Activated CD4-positive, alpha-beta T cell treated with anti-CD3 and anti-CD28 coated beads, Interleukin-2, amount 10 ng/mL, durations not matched to agents 7 days and 5 days (primary cell): ENCODE results near the gene BTN2A1. TPM values are rescaled to one million over a fixed set of nuclear protein-coding genes. Genes with fewer than 3 reads are reported as not detected.
A peak's percentile ranks its signal among the peaks of the same experiment; 100 is the strongest.
"Not testable (repeated sequence)": the region's sequence is repeated elsewhere in the genome, so short reads cannot be mapped to it uniquely, and the experiment has no call there.

ENCODE experiments used
- CTCF ChIA-PET: fragments of 350-600 bp; sonication (Branson Sonifier 250); formaldehyde crosslinking; loops from one replicate; lab custom pipeline; 2021; ENCODE audit warnings: antibody characterized with exemption; lab: Charles Lee
- POLR2A ChIA-PET: fragments of 350-600 bp; sonication (Branson Sonifier 250); formaldehyde crosslinking; loops from one replicate; lab custom pipeline; 2021; ENCODE audit warnings: antibody characterized with exemption; lab: Charles Lee
- DNase-seq: peaks from one replicate; pipeline ENCODE4 v3.0.0-alpha.2; 2020
- H3K27ac Mint-ChIP-seq: one replicate; pipeline ENCODE4 v1.8.0; 2021; ENCODE audit warnings: mild to moderate bottlenecking, moderate library complexity, mixed read lengths
- H3K27me3 Mint-ChIP-seq: one replicate; pipeline ENCODE4 v1.8.0; 2021; ENCODE audit warnings: mixed read lengths
- H3K36me3 Mint-ChIP-seq: one replicate; pipeline ENCODE4 v1.8.0; 2021; ENCODE audit warnings: low read depth, mixed read lengths
- H3K4me1 Mint-ChIP-seq: one replicate; pipeline ENCODE4 v1.8.0; 2021; ENCODE audit warnings: mixed read lengths
- H3K4me3 Mint-ChIP-seq: one replicate; pipeline ENCODE4 v1.8.0; 2021; ENCODE audit warnings: mild to moderate bottlenecking, moderate library complexity, mixed read lengths
- H3K9me3 Mint-ChIP-seq: one replicate; pipeline ENCODE4 v1.8.0; 2021; ENCODE audit warnings: mixed read lengths
- total RNA-seq, 2 experiments: library from RNA; stranded (reverse); gene quantifications; one replicate each; pipeline ENCODE4 v1.2.3, GENCODE V29; 2021

Gene BTN2A1
- total RNA-seq = 10 to 100 TPM; 33.7 to 34.3 TPM

DNA sequence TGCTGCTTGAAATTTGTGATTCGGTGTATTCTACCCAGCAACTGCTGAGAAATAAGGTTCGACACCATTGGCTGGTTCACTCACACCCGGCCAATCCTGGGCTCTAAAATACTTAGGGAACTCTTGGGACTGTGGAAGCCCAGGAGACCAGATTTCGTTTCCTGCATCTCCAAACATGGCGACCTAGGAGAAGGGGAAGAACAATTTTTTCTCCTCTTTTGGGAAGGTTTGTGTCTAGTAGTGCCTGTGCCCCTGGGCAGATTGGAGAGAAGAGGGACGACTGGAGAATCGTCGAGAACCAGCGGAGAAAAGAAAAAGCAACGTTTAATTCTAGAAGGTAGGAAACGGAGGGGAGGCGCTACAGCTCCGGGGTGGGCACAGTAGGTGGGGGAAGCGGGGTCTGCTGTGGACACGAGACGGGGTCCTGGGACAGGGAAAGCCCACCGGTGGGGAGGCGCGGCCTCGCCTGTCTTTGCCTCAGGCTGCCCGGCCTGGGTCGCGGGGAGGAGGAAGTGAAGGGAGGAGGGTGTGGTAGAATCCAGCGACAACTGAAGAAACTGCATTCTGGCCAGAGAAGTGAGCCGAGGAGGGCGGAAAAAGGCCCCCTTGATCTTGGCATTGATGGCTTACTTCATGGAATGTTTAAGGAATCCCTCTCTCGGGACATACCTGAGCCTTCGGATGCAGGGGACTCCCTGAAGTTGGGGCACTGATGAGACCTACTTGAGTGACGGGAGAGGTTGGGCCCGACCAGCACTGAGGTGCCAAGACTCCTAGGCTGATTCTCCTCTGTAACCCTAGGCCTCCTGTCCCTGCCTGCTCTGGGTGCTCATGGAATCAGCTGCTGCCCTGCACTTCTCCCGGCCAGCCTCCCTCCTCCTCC is at the start of gene BTN2A1:
TSS of gene BTN2A1 (plus strand) at position 150 of the 883 bp plus-strand sequence. CDS start at position 832, 682 bp downstream.
- DNase-seq = peak; percentile 85
- ChIA-PET CTCF (interaction anchor here (1.0 kb wide), 1 partner anchor 15 kb away, joined by 3 read pairs; no protein-coding TSS in a partner anchor), POLR2A (no interaction called here)
- no peaks in the 10 kb centered on the region for H3K9me3 Mint-ChIP-seq
- H3K27me3 Mint-ChIP-seq = no peaks in the 10 kb centered on the region
- peak within 1 kb of the TSS; percentile 97 for H3K27ac Mint-ChIP-seq
- peak within 1 kb of the TSS; percentile 99 for H3K4me3 Mint-ChIP-seq
- H3K4me1 Mint-ChIP-seq = peaks cover 53% of the 10 kb centered on the region
- H3K36me3 Mint-ChIP-seq = peaks cover 50% of the 10 kb centered on the region

DNA sequence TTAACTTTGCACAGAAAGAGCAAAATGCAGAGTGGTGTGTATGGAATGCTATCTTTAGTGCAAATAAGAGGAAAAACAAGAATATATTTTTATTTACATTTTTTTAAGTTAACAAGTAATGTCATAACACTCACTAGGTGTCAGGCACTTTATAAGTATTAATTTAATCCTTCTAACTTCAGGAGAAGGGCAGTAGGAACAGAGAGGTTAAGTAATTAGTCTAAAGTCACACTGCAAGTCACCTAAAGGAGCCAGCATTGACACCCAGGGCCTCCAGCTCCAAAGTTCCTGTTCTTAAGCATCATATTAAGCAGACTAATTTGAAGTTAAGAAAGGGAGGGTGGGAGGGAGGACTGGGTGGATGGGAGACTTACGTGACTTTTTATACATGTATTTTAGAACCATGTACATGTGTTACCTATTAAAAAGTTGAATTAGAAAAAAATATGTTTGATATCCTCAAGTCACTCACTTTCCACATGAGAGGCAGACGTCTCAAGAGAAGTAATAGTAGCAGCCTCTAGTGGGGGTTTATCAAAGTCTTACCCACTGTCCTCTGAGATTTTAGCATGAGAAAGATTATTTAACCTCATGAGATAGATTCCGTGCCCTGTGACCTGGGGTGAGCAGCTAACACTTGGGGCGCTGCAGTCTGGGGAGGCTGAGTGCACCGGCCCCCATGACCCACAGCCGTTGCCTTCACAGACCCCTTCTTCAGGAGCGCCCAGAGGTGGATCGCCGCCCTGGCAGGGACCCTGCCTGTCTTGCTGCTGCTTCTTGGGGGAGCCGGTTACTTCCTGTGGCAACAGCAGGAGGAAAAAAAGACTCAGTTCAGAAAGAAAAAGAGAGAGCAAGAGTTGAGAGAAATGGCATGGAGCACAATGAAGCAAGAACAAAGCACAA is 48.7 kb upstream of the BTN2A1 start:
- peaks cover 39% of the 10 kb centered on the region for H3K4me1 Mint-ChIP-seq
- H3K27ac Mint-ChIP-seq = no peak overlapping the region
- H3K4me3 Mint-ChIP-seq = no peak overlapping the region
- ChIA-PET POLR2A (interaction anchor here (0.6 kb wide), 1 partner anchor 718 kb away, joined by 4 read pairs; no protein-coding TSS in a partner anchor), CTCF (no interaction called here)
- no peaks in the 10 kb centered on the region for H3K27me3 Mint-ChIP-seq
- H3K9me3 Mint-ChIP-seq = no peaks in the 10 kb centered on the region
- no peak for DNase-seq
- peaks cover 88% of the 10 kb centered on the region for H3K36me3 Mint-ChIP-seq

DNA sequence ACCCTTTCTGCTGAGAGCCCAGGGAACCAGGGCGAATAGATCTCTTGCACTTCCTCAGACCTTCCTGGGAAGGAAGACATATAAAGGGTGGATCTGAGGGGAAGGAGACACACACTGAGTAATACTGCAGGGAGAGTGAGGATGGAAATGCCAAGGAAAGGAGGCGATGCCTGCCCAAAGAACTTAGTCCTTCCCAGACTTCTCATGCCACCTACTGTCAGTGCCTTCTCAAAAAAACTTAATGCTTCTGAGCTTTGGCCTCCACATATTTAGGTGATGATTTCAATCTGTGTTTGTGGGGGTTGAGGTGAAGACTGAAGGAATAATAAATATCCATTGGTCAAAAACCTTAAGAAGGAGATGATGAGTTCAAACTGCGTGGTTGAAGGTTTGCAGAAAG is 46.0 kb upstream of the BTN2A1 start:
- ChIA-PET CTCF (interaction anchor here (0.7 kb wide), 1 partner anchor 33 kb away, joined by 3 read pairs; no protein-coding TSS in a partner anchor), POLR2A (no interaction called here)
- Mint-ChIP-seq H3K27ac (no peak overlapping the region), H3K9me3 (peaks cover 5% of the 10 kb centered on the region), H3K4me3 (no peak overlapping the region), H3K27me3 (no peaks in the 10 kb centered on the region), H3K36me3 (peaks cover 87% of the 10 kb centered on the region), H3K4me1 (peaks cover 16% of the 10 kb centered on the region)
- DNase-seq = no peak

DNA sequence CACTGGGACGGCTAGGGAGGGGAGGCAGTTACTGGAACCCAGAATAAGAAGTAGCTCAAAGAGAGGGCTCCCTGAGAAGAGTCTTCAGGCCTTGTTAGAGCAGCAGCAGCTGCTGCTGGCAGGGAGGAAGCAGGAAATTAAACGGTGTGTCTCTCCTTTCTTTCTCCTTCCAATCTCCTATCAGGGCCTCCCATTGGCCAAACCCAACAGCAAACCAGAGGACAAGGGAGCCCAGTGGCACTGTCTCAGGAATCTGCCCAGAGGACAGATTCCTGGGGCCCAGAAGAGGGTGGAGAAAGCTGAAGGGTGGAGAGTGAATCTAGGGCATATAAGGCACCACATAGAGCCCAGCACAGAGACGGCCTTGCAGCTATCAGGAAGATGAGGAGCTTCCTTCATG is 45.5 kb upstream of the BTN2A1 start:
- H3K36me3 Mint-ChIP-seq = peaks cover 87% of the 10 kb centered on the region
- H3K27ac Mint-ChIP-seq = no peak overlapping the region
- H3K9me3 Mint-ChIP-seq = peaks cover 9% of the 10 kb centered on the region
- ChIA-PET CTCF (no interaction called here), POLR2A (no interaction called here)
- DNase-seq = no peak
- no peaks in the 10 kb centered on the region for H3K27me3 Mint-ChIP-seq
- H3K4me1 Mint-ChIP-seq = peaks cover 12% of the 10 kb centered on the region
- no peak overlapping the region for H3K4me3 Mint-ChIP-seq

DNA sequence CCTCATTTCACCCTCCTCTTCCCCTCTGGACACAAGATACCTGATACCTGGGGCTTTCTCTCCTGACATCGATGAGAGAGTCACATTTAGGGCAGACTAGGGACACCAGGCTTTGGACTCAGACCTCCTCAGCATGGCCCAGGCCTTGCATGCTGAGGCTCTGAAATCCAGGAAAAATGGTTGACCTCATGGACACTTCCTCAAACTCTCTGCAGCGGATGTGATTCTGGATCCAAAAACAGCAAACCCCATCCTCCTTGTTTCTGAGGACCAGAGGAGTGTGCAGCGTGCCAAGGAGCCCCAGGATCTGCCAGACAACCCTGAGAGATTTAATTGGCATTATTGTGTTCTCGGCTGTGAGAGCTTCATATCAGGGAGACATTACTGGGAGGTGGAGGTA is 44.8 kb upstream of the BTN2A1 start:
- Mint-ChIP-seq H3K27me3 (no peaks in the 10 kb centered on the region), H3K4me3 (no peak overlapping the region), H3K4me1 (peaks cover 4% of the 10 kb centered on the region), H3K27ac (no peak overlapping the region), H3K36me3 (peaks cover 86% of the 10 kb centered on the region), H3K9me3 (peaks cover 16% of the 10 kb centered on the region)
- no peak for DNase-seq
- ChIA-PET POLR2A (no interaction called here), CTCF (no interaction called here)

DNA sequence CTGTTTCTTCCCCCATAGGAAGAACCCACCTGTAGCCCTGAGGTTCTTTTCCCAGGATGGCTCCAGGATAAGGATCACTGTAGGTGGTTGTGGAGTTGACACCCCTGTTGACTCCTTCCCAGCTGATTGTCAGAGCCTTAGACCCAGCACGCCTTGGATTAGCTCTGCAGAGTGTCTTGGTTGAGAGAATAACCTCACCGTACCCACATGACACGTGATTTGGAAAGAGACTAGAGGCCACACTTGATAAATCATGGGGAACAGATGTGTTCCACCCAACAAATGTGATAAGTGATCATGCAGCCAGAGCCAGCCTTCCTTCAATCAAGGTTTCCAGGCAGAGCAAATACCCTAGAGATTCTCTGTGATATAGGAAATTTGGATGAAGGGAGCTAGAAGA is 43.5 kb upstream of the BTN2A1 start:
- ChIA-PET CTCF (interaction anchor here (0.6 to 1.0 kb wide), 2 partner anchors 84 to 95 kb away, joined by 3 to 4 read pairs; no protein-coding TSS in a partner anchor), POLR2A (no interaction called here)
- Mint-ChIP-seq H3K27me3 (no peaks in the 10 kb centered on the region), H3K4me3 (no peak overlapping the region), H3K4me1 (peaks cover 3% of the 10 kb centered on the region), H3K9me3 (peaks cover 27% of the 10 kb centered on the region), H3K27ac (no peak overlapping the region), H3K36me3 (peaks cover 86% of the 10 kb centered on the region)
- DNase-seq = no peak

DNA sequence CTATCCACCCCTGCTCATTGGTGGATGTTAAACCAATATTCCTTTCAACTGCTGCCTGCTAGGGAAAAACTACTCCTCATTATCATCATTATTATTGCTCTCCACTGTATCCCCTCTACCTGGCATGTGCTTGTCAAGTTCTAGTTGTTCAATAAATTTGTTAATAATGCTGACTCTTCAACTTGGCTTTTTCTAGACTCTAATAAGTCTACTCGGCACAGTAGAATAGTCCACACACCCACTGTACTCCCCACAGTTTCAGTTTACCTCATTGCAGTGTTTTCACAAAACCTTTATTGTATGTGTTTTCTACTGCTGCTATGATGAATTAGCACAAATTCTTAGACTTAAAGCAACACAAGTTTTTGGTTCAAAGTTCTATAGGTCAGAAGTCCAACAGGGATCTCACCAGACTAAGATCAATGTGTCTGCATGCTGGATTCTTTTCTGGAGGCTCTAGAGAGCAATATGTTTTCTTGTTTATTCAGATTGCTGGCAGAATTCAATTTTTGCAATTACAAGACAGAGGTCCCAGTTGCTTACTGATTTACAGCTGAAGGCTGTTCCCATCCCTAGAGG is 42.6 kb upstream of the BTN2A1 start:
- H3K9me3 Mint-ChIP-seq = peaks cover 27% of the 10 kb centered on the region
- CTCF ChIA-PET = interaction anchor here (1.0 kb wide), 1 partner anchor 94 kb away, joined by 3 read pairs; no protein-coding TSS in a partner anchor
- H3K36me3 Mint-ChIP-seq = peaks cover 78% of the 10 kb centered on the region
- no peaks in the 10 kb centered on the region for H3K27me3 Mint-ChIP-seq
- no peak overlapping the region for H3K4me3 Mint-ChIP-seq
- H3K27ac Mint-ChIP-seq = no peak overlapping the region
- peaks cover 1% of the 10 kb centered on the region for H3K4me1 Mint-ChIP-seq
- POLR2A ChIA-PET = no interaction called here
- DNase-seq = no peak

DNA sequence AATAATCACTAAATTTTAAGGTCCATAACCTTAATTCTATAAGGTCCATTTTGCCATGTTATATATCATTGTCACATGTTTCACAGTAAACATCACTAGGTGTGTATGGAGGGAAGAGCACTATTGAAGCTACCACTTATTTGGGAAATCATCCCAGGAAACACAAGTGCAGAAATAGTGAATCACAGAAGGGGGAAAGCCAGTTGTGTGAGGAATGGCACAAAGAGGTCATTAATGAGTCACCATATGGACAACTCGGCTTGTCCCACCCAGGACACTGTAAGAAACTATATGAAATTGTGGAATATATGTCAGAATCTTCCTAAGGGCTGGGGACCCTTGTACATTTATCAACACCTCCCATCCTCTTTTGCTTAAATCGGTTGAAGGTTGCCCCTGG is 42.0 kb upstream of the BTN2A1 start:
- Mint-ChIP-seq H3K9me3 (peaks cover 27% of the 10 kb centered on the region), H3K36me3 (peaks cover 72% of the 10 kb centered on the region), H3K4me1 (no peaks in the 10 kb centered on the region), H3K27ac (no peak overlapping the region), H3K4me3 (no peak overlapping the region), H3K27me3 (no peaks in the 10 kb centered on the region)
- no peak for DNase-seq
- ChIA-PET POLR2A (no interaction called here), CTCF (no interaction called here)

DNA sequence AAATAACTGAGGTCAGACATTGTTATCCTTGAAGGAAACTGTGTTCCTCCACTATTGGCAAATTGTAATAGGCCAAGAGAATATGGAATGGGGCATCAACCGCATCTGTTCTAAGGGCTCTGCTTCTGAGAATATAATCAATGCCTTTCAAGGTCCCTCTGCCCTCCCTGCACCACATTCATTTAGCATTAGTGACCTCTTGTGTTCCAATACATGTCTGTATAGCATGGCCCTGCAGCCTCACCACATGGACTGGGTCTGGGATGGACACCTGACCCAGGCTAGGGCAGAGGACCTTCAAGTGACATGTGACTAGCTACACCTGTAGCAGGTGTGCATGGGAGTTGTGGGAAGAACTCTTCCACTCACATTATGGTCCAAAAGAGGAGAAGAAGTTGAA is 41.5 kb upstream of the BTN2A1 start:
- Mint-ChIP-seq H3K4me3 (no peak overlapping the region), H3K4me1 (no peaks in the 10 kb centered on the region), H3K27me3 (no peaks in the 10 kb centered on the region), H3K9me3 (peaks cover 27% of the 10 kb centered on the region), H3K27ac (no peak overlapping the region), H3K36me3 (peaks cover 68% of the 10 kb centered on the region)
- ChIA-PET CTCF (no interaction called here), POLR2A (no interaction called here)
- DNase-seq = no peak

DNA sequence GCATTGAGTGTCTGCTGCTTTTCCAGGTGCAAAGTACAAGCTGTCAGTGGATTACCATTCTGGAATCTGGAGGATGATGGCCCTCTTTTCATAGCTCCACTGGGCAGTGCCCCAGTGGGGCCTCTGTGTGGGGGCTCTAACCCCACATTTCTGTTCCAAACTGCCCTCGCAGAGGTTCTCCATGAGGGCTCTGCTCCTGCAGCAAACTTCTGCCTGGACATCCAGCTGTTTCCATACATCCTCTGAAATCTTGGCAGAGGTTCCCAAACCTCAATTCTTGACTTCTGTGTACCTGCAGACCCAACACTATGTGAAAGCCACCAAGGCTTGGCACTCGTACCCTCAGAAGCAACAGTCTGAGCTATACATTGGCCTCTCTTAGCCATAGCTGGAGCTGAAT is 39.7 kb upstream of the BTN2A1 start:
- DNase-seq, H3K27ac Mint-ChIP-seq, H3K4me3 Mint-ChIP-seq, H3K4me1 Mint-ChIP-seq, H3K27me3 Mint-ChIP-seq, POLR2A ChIA-PET, CTCF ChIA-PET: not testable (repeated sequence)
- Mint-ChIP-seq H3K9me3 (peaks cover 27% of the 10 kb centered on the region), H3K36me3 (peaks cover 51% of the 10 kb centered on the region)

DNA sequence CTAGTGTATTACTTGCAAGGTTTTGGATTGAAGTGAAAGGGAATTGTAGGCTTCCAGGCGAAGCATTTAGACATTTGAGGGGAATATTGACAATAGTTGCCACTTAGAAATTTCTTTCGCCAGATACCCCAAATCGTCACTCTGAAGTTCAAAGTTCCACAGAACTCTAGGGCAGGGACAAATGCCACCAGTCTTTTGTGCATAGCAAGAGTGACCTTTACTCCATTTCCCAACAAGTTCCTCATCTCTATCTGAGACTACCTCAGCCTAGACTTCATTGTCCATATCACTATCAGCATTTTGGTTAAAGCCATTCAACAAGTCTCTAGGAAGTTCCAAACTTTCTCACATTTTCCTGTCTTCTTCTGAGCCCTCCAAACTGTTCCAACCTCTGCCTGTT is 39.0 kb upstream of the BTN2A1 start:
- POLR2A ChIA-PET, DNase-seq: not testable (repeated sequence)

DNA sequence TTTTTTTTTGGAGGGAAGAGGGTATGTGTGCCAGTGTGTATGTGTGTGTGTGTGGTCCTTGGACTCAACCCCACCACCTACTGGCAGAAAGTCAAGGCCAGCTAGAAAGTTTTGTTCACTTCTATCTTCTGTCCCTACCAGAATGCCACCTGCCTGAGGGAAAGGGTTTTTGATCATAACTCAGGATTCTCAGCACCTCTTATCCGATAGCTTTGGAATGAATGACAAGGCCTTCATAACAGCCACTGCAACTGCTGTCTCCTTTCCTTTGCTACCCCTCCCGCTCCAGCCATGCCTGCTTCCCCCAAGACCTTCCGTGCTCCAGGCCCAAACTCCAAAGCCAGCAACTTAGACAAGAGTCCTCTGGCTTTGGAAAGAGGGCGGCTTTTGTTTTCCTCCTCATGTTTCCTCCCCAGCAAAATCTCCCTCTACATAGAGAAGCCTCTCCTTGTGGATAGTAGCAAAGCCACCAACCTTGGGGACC is 37.0 kb upstream of the BTN2A1 start:
- Mint-ChIP-seq H3K36me3 (peaks cover 27% of the 10 kb centered on the region), H3K4me3 (no peak overlapping the region), H3K27ac (no peak overlapping the region), H3K4me1 (peaks cover 6% of the 10 kb centered on the region), H3K9me3 (peaks cover 27% of the 10 kb centered on the region), H3K27me3 (no peaks in the 10 kb centered on the region)
- ChIA-PET CTCF (interaction anchor here (0.5 to 0.8 kb wide), 2 partner anchors 88 to 239 kb away, joined by 3 read pairs; no protein-coding TSS in a partner anchor), POLR2A (interaction anchor here (0.6 kb wide), 1 partner anchor 55 kb away, joined by 4 read pairs; no protein-coding TSS in a partner anchor)
- peak; percentile 17 for DNase-seq

More for the DNA sequence above, 39.0 kb upstream of the BTN2A1 start:
- CTCF ChIA-PET, H3K4me3 Mint-ChIP-seq, H3K4me1 Mint-ChIP-seq, H3K27me3 Mint-ChIP-seq, H3K27ac Mint-ChIP-seq: not testable (repeated sequence)
- Mint-ChIP-seq H3K36me3 (peaks cover 44% of the 10 kb centered on the region), H3K9me3 (peaks cover 27% of the 10 kb centered on the region)
